Measurements from ENCODE around the gene RCBTB2. TPM values are rescaled to one million over a fixed set of nuclear protein-coding genes. Genes with fewer than 3 reads are reported as not detected.
A peak's percentile ranks its signal among the peaks of the same experiment; 100 is the strongest.

The RCBTB2 gene
- total RNA-seq, 2 donors from 2014 or later = 1.6 to 1.7 TPM

GRCh38 chr13:48511621-48512230, 21.2 kb downstream of the RCBTB2 start:
- H3K36me3 Mint-ChIP-seq = no peaks in the 10 kb centered on the region
- H3K9me3 Mint-ChIP-seq = peaks cover 0 to 4% of the 10 kb centered on the region in 2 donors
- ATAC-seq (no peak), DNase-seq (ENCODE audit: low spot score in 2 of 2) (no peak)
- H3K27ac Mint-ChIP-seq = no peak overlapping the region

- ATAC-seq = no peak
- no peaks in the 10 kb centered on the region for H3K9me3 Mint-ChIP-seq
- no peak for DNase-seq (ENCODE audit: low spot score in 2 of 2)
- no peak overlapping the region for H3K27ac Mint-ChIP-seq
- peaks cover 5% of the 10 kb centered on the region in 2 donors for H3K36me3 Mint-ChIP-seq
Observed at GRCh38 chr13:48510698-48511097, 22.2 kb downstream of the RCBTB2 start.

DNA sequence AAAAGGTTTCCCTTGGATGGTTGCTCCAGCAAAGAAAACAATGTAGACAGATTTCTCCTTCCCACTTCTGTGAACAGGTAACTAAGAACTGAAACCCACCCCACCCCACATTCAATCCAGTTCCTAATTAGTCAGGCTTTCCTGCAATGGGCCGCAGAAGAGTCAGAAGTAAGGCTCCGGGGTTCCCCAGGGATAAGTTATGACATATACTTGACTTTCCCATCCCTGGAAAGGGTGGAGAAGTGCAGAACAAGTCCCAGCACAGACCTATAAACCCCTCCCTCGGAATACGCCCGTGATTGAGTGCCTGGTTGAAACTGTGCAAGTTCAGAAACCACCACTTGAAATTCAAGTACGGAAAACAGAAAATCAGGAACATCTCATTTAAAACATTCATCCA, 24.9 kb downstream of the RCBTB2 start:
- DNase-seq (ENCODE audit: low spot score in 2 of 2) = no peak
- peaks cover 0 to 6% of the 10 kb centered on the region in 2 donors for H3K9me3 Mint-ChIP-seq
- H3K27ac Mint-ChIP-seq = no peak overlapping the region
- ATAC-seq = no peak
- H3K36me3 Mint-ChIP-seq = peaks cover 5% of the 10 kb centered on the region in 2 donors

GRCh38 chr13:48507021-48507420, 25.9 kb downstream of the RCBTB2 start:
- no peak for ATAC-seq
- Mint-ChIP-seq H3K27ac (no peak overlapping the region), H3K9me3 (peaks cover 0 to 6% of the 10 kb centered on the region in 2 donors), H3K36me3 (peaks cover 5% of the 10 kb centered on the region in 2 donors)
- DNase-seq (ENCODE audit: low spot score in 2 of 2) = no peak

GRCh38 chr13:48506092-48506701, 26.7 kb downstream of the RCBTB2 start:
- Mint-ChIP-seq H3K9me3 (peaks cover 0 to 6% of the 10 kb centered on the region in 2 donors), H3K36me3 (peaks cover 5% of the 10 kb centered on the region in 2 donors), H3K27ac (peak overlapping the region; percentile 48 to 87)
- DNase-seq (ENCODE audit: low spot score in 2 of 2) = no peak
- peak in 1 of 2 donors; percentile 12 for ATAC-seq

DNA sequence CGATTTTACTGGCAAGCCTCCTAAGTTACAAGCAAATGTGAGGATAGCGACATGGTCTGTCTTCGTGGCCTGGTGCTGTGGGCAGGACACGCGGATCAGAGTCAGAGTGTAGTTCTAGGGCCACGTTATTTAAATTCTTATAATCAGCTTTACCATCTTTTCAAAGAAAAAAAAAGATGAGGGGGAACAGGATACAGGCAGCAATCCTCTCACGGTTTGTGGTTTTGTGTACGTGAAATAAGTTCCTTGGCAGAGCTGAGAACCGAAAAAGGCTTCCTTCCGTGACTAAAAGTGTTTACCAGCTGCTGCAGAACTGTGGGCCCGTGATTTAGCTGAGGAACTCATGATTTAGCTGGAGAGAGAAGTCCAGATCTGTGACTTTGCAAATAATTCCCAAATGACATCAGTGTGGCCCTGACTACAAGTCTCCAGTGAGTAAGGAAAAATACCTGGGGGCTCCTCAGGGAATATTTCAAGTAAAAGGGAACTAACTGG, 27.2 kb downstream of the RCBTB2 start:
- ATAC-seq = peak; percentile 83 to 87
- Mint-ChIP-seq H3K36me3 (peaks cover 5% of the 10 kb centered on the region in 2 donors), H3K27ac (peak overlapping the region; percentile 86 to 87), H3K9me3 (peaks cover 0 to 6% of the 10 kb centered on the region in 2 donors)
- DNase-seq (ENCODE audit: low spot score in 2 of 2) = peak in 1 of 2 donors; percentile 43

DNA sequence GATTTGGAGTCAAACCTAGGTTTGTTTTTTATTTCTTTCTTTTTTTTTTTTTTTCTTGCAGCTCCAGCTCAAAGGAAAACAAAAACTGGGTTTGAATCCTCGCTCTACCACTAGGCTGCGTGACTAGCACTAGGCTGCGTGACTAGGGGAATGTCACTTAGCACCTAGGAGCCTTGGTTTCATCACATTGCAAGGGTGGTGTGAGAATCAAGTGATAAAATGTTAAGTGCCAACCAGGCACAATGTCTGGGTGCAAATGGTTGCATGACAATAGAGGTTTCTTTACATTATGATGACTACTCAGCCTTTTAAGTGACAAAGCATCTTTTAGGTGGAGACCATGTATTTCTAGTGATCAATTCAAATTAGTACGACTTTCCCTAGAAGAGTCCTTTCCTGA, 27.9 kb downstream of the RCBTB2 start:
- Mint-ChIP-seq H3K36me3 (peaks cover 5% of the 10 kb centered on the region in 2 donors), H3K27ac (peak overlapping the region; percentile 86 to 87), H3K9me3 (peaks cover 0 to 6% of the 10 kb centered on the region in 2 donors)
- DNase-seq (ENCODE audit: low spot score in 2 of 2) = no peak
- ATAC-seq = peak; percentile 66 to 70

DNA sequence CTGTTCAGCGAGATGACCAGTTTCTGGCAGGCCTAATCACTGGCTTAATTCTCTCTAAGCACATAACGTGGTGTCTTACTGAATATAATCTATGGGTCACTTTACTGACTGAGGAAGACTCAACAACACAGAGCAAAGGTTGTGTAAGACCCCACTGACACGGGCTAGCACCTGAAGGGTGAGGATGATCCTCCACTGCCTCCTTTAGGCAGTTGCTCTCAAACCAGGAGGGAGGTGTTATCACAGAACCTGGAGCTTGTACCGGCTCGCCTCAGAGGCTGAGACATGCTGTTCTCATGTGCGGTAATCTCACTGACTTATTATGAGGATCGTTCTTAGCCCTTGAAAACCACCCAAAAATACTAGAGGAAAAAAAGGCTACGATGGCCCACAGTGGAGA, 28.3 kb downstream of the RCBTB2 start:
- ATAC-seq (peak; percentile 9 to 12), DNase-seq (ENCODE audit: low spot score in 2 of 2) (no peak)
- H3K36me3 Mint-ChIP-seq = peaks cover 5% of the 10 kb centered on the region in 2 donors
- H3K27ac Mint-ChIP-seq = peak overlapping the region; percentile 86 to 87
- H3K9me3 Mint-ChIP-seq = peaks cover 0 to 6% of the 10 kb centered on the region in 2 donors

GRCh38 chr13:48502601-48503319, 30.1 kb downstream of the RCBTB2 start:
- Mint-ChIP-seq H3K36me3 (peaks cover 5% of the 10 kb centered on the region in 2 donors), H3K9me3 (peaks cover 0 to 6% of the 10 kb centered on the region in 2 donors), H3K27ac (no peak overlapping the region)
- ATAC-seq (no peak), DNase-seq (ENCODE audit: low spot score in 2 of 2) (no peak)

- ATAC-seq (no peak), DNase-seq (ENCODE audit: low spot score in 2 of 2) (no peak)
- peaks cover 5% of the 10 kb centered on the region in 2 donors for H3K36me3 Mint-ChIP-seq
- peaks cover 0 to 6% of the 10 kb centered on the region in 2 donors for H3K9me3 Mint-ChIP-seq
- no peak overlapping the region for H3K27ac Mint-ChIP-seq
Observed at GRCh38 chr13:48501705-48502104, 31.2 kb downstream of the RCBTB2 start.

DNA sequence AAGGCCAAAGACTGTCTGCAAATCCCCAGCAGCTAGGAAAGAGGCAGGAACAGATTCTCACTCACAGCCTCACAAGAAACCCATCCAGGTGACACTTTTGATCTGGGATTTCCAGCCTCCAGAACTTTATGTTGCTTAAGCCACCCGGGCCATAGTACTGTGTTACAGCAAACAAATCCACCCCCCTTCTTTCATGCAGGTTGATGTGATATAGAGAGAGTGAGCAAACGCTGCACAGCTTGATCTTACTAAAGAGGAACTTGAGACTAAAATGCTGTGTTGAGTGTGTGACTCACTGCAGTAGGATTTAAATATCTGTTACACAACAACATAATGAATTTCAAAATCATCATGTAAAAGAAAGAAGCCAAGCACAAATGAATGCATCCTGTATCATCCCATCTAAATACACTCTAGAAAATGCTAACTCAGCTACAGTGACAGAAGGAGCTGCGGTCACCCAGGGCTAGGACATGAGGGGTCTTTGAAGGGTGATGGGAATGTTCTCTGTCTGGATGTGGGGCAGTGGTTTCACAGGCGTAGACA, 32.2 kb downstream of the RCBTB2 start:
- no peak overlapping the region for H3K27ac Mint-ChIP-seq
- ATAC-seq (peak; percentile 21 to 68), DNase-seq (ENCODE audit: low spot score in 2 of 2) (no peak)
- H3K9me3 Mint-ChIP-seq = peaks cover 0 to 6% of the 10 kb centered on the region in 2 donors
- peaks cover 0 to 1% of the 10 kb centered on the region in 2 donors for H3K36me3 Mint-ChIP-seq

- ATAC-seq = no peak
- Mint-ChIP-seq H3K36me3 (no peaks in the 10 kb centered on the region), H3K9me3 (no peaks in the 10 kb centered on the region), H3K27ac (no peak overlapping the region)
- DNase-seq (ENCODE audit: low spot score in 2 of 2) = no peak
Observed at GRCh38 chr13:48497669-48498068, 35.2 kb downstream of the RCBTB2 start.

- DNase-seq (ENCODE audit: low spot score in 2 of 2) (no peak), ATAC-seq (no peak)
- Mint-ChIP-seq H3K9me3 (no peaks in the 10 kb centered on the region), H3K27ac (peak overlapping the region in 1 of 2 donors; percentile 43), H3K36me3 (no peaks in the 10 kb centered on the region)
Observed at GRCh38 chr13:48496271-48497161, 36.4 kb downstream of the RCBTB2 start.

DNA sequence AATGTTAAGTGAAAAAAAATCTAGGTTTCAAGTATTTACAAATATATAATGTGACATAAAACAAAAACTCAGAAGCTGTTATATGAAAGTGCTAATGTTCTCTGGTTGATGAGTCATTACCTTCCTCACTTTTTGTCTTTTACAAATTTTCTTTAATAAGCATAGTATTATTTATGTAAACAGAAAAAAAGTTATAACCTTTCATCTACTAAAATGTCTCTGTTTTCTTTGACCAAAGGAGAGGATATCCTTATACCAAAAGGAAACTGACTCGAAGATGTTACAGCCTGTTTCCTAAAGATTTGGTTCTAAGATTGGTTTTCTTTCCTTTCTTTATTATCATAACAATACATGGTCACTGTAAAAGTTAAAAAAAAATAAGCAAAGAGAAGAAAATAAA, 38.0 kb downstream of the RCBTB2 start:
- ATAC-seq = no peak
- H3K27ac Mint-ChIP-seq = no peak overlapping the region
- H3K9me3 Mint-ChIP-seq = no peaks in the 10 kb centered on the region
- no peaks in the 10 kb centered on the region for H3K36me3 Mint-ChIP-seq
- no peak for DNase-seq (ENCODE audit: low spot score in 2 of 2)

GRCh38 chr13:48493851-48494250, 39.0 kb downstream of the RCBTB2 start:
- Mint-ChIP-seq H3K27ac (no peak overlapping the region), H3K36me3 (peaks cover 0 to 5% of the 10 kb centered on the region in 2 donors), H3K9me3 (no peaks in the 10 kb centered on the region)
- ATAC-seq (no peak), DNase-seq (ENCODE audit: low spot score in 2 of 2) (no peak)

Data from activated naive CD4-positive, alpha-beta T cell treated with anti-CD3 and anti-CD28 coated beads, Interleukin-2, amount 50 U/mL, for 72 hours (primary cell).